ENCODE measurements around the gene CBY1.

The CBY1 gene

DNA sequence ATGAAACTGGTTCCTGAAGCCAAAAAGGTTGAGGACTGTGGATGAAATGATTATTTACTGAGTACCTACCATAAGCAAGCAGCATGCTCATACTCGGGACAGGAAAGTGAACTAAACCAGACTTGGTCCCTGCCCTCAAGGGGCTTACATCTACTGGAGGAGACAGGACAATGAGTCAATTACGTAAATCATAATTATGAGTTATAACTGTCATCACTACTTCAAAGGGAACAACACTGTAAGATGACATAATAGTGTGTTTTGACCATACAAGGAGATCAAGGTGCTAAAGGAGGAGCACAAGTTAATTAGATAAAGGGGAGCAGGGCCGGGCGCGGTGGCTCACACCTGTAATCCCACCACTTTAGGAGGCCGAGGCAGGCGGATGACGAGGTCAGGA is 2.7 kb upstream of the CBY1 start:
- TF ChIP-seq, protein P1, sequence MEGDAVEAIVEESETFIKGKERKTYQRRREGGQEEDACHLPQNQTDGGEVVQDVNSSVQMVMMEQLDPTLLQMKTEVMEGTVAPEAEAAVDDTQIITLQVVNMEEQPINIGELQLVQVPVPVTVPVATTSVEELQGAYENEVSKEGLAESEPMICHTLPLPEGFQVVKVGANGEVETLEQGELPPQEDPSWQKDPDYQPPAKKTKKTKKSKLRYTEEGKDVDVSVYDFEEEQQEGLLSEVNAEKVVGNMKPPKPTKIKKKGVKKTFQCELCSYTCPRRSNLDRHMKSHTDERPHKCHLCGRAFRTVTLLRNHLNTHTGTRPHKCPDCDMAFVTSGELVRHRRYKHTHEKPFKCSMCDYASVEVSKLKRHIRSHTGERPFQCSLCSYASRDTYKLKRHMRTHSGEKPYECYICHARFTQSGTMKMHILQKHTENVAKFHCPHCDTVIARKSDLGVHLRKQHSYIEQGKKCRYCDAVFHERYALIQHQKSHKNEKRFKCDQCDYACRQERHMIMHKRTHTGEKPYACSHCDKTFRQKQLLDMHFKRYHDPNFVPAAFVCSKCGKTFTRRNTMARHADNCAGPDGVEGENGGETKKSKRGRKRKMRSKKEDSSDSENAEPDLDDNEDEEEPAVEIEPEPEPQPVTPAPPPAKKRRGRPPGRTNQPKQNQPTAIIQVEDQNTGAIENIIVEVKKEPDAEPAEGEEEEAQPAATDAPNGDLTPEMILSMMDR (conservative IDR thresholded peaks at IDR 0.05) = no peak
- no peak overlapping the region for H3K27ac ChIP-seq

DNA sequence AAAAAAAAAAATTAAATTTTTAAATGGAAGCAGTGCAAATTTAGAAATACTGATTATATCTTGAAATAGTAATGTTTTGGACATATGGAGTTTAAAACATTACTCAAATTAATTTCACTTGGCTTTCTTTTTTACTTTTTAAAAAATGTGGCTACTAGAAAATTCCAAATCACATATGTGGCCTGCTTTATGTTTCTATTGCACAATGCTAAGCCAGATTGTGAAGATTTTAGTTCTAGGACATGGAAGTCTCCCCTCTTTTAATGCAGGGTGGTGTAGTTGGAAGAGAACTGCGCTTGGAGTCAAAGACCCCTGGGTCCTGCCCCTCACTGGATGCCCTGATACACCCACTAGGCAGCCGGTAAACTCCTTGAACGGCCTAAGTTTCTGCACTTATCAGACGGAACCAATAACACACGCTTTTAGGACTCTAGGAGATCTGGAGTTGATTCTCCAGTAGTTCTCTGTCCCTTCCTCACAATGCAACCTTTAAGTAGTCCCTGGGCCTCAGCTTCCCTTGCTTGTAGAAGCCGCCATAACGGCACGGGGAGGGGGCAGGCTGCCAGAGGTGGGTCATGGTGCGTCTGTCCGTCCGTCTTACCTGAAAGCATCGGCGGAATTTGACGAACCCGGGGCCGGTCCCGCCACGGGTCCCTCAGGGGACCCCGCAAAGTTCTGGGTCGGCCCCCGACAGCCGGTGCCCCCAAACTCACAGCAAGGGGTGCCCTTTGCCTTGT is 751 bp upstream of the CBY1 start:
- TF ChIP-seq, protein P1 (conservative IDR thresholded peaks at IDR 0.05) = no peak
- peak overlapping the region; percentile 95 for H3K27ac ChIP-seq

DNA sequence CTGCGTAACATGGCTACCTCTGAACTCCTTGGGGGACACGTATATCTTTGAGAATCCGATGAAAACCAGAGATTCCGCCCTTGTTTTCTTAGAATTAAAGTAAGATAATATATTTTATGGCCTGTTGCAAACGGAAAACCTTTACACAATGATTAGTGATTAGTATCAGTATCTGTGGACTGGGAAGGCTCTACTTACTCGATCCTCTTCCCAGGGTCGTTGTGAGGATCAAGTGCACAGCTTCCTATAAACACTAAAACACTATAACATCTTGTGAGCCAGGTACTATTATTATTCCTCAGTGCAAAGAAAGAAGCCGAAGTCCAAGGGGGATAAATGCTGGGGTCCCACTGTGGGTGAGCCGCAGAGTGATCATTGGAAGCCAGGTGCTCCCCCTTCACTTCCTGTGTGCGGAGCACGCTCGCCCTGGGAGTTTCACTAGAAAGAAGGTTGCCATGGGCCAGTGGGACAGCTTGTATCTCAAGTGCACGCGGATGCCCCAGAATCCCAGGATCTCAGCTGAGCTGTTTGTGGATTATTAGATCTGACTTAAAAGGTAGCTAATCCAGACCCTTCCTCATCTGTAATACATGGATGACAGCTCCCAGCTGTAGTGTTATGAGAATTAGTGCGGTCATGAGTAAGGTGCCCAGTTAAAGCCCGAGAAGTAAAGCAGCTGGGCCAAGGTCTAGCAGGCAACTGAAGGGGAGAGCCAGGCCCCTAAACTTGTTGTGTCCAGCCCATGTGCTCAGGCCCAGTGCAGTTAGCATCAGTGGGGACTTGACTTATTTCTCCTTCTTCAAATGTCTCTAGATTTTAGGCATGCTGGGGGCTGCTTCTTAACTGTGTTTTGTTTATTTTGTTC is 839 bp downstream of the CBY1 start:
- TF ChIP-seq, protein P1 (conservative IDR thresholded peaks at IDR 0.05) = no peak
- H3K27ac ChIP-seq = peak overlapping the region; percentile 95

DNA sequence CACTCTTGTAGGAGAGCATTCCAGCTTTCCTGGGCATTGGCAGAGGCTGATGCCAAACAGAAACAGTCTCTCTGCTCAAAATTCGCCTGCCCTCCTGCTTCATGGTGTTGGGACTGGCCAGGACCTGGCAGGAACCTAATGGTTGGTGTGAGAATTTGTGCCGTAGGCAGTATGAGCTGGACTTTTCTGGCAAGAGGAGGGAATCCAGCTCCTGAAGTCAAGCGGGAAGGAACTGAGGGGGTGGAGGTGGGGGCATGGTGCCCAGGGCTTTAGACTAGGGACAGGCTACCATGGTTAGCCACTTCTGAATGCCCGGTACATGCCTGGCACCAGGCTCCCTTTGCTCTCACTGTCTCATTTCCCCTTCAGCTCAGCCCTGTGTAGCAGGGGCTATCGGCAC is 18.4 kb downstream of the CBY1 start:
- H3K27ac ChIP-seq = no peak overlapping the region
- TF ChIP-seq, protein P1 (conservative IDR thresholded peaks at IDR 0.05) = no peak

DNA sequence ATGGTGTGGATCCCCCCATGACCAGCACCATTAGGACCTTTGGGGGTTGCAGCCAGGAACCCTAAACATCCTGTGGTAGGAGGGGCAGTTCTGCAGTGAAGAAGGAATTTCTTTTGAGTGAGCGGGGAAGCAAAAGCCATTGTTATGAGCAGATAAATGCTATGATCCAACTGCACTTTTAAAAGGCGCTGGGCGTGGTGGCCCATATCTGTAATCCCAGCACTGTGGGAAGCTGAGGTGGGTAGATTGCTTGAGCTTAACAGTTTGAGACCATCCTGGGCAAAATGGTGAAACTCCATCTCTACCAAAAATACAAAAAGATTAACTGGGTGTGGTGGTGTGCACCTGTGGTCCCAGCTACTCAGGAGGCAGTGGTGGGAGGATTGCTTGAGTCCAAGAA is 19.4 kb downstream of the CBY1 start:
- TF ChIP-seq, protein P1 (conservative IDR thresholded peaks at IDR 0.05) = no peak
- H3K27ac ChIP-seq = no peak overlapping the region

DNA sequence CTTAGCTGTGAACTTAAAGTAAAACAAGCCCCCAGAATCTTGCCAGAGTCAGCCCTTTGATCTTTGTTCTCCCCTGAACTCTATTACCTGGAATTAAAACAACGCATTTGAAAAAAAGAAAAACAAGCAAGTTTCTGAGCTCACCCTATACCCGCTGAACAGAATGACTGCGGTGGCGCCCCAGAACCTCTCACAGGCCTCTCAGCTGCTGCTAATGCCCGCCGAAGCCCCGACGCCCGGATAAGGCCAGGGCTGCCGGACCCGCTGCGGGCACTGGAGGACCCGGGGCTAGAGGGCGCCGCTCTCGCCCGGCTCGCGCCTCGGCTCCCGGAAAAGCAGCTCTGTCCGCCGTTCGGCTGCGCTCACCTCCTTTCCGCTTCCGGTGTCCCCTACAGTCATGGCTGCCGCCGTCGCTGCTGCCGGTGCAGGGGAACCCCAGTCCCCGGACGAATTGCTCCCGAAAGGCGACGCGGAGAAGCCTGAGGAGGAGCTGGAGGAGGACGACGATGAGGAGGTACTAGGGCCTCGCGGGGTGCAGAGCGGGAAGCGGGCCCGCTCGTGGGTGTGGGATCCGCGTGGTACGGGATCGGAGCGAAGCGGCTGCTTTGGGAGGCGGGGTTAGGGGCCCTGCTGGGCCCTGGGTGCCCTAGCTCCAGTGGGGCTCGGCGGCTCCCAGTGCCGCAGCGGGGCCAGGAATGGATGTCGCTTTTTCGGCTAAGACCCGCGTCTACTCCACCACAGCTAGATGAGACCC is 25.3 kb downstream of the CBY1 start, which contains the start of gene TOMM22:
Gene TOMM22 (plus strand): TSS at position 376 of the 754 bp plus-strand sequence. CDS start 22 bp downstream, at position 398.
- TF ChIP-seq, protein P1 (conservative IDR thresholded peaks at IDR 0.05) = peak; percentile 92
- H3K27ac ChIP-seq = peak within 1 kb of the TSS; percentile 77

DNA sequence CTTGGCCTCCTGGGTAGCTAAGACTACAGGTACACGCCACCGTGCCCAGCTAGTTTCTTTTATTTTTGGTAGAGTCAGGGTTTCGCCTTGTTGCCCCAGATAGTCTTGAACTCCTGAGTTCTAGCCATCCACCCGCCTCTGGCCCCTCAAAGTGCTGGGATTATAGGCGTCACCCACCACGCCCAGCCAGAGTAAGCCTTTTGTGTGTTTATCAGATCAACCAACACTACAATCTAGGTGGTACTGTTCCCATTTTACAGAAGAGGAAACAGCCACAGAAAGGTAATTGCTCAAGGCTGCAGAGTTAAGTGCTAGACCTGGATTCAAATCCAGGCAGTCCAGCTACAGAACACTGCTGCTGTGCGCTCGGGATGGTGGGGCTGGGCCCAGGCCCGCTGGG is 28.5 kb downstream of the CBY1 start:
- no peak overlapping the region for H3K27ac ChIP-seq
- TF ChIP-seq, protein P1 (conservative IDR thresholded peaks at IDR 0.05) = no peak
